Adipose tissue (tissue), 3 donors: ENCODE data around the gene DLGAP4. TPM values are rescaled to one million over a fixed set of nuclear protein-coding genes. Genes with fewer than 3 reads are reported as not detected.
"Not testable (repeated sequence)": the region's sequence is repeated elsewhere in the genome, so short reads cannot be mapped to it uniquely, and the experiment has no call there.

ENCODE experiments used
- H3K27ac ChIP-seq: one replicate; pipeline ENCODE4 v1.5.1; 2013; ENCODE audit warnings: low read depth, low read length
- whole genome bisulfite sequencing, 3 donors: extraction: QIAGEN DNeasy Blood & Tissue Kit; methylation state at CpG; one replicate each; pipeline ENCODE4 v1.1.7; 2013; 5-methylcytosine and 5-hydroxymethylcytosine counted together
- polyA plus RNA-seq, 3 donors: library from polyadenylated mRNA; stranded (reverse); fragments of 200-250 nt; gene quantifications; one replicate each; pipeline ENCODE4 v1.2.3, GENCODE V29; 2013
- donor health status: healthy with polysubstance abuse.
- donor health status: Bipolar disorder and iron deficiency.
- donor health status: healthy.

The DLGAP4 gene
- polyA plus RNA-seq, 3 donors: 20.1 to 41.2 (median 31.9) TPM

GRCh38 chr20:36472637-36473090 lies 166.5 kb downstream of the DLGAP4 start:
- WGBS, 3 donors: 5 to 21% (median 13%) methylated on average over 6 of the region's 6 CpGs

GRCh38 chr20:36473164-36473563 lies 167.0 kb downstream of the DLGAP4 start:
- no peak overlapping the region for H3K27ac ChIP-seq
- 66 to 79% (median 70%) methylated on average over 2 of the region's 2 CpGs for WGBS, 3 donors

More at GRCh38 chr20:36472637-36473090, 166.5 kb downstream of the DLGAP4 start:
- H3K27ac ChIP-seq: peak overlapping the region; percentile 23

DNA sequence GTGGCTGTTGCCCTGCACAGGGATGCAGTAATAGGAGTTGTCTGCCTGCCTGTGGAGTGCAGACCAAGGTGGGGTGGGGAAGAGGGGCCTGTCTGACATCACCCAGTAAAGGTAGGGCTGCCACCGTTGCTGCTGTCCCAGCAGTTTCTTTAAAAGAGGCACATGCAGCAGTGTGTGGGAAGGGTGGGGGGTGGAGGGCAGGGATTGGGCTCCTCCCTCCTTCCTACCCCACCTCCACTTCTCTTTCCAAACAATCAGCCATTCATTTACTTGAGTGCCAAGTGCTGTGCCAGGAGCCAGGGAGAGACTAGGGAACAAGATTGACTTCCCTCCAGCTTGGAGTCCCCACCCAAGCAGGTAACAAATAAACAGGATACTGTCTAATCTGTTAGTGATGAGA lies 168.4 kb downstream of the DLGAP4 start:
- H3K27ac ChIP-seq: no peak overlapping the region
- WGBS, 3 donors: 10 to 30% (median 28%) methylated on average over 1 of the region's 1 CpG

GRCh38 chr20:36475054-36475453 lies 168.9 kb downstream of the DLGAP4 start:
- 83 to 89% (median 84%) methylated on average over 7 to 8 of the region's 8 CpGs for WGBS, 3 donors

GRCh38 chr20:36477475-36477874 lies 171.3 kb downstream of the DLGAP4 start:
- H3K27ac ChIP-seq: no peak overlapping the region
- 83 to 100% (median 85%) methylated on average over 1 of the region's 1 CpG for WGBS, 3 donors

More at GRCh38 chr20:36475054-36475453, 168.9 kb downstream of the DLGAP4 start:
- not testable (repeated sequence) for H3K27ac ChIP-seq

DNA sequence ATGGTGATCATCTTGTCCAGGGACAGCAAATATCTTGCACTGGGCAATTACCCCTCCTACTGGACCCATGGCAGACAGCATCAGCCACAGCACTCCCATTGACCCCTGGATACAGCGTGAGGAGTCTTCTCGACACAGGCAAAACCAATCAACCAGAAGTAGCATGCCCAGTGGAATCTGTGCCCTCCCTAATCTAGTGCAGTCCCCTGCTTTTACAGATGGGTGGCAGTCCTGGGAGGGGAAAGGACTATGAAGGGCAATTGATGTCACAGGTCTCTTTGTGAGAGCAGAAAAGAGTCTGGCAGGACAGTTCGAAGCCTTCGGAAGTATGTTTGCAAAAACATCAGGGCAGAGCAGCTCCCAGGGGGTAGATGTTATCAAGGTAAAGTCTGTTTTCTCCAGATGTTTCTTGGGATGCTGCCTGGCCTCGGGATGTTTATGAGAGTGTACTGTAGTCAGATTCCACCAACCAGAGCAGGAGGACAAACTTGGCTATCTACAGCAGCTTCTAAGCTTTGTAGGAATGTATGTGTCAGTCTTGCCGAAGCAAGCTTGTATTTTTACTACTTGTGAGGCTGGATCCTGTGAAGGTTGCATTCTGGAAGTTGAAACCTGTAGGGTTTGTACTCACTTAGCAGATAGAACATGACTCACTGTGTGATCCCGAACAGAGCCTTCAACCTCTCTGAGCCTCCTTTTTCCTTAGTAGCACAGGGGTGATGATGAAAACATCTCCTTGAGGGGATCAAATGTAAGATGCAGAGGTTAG lies 172.2 kb downstream of the DLGAP4 start:
- WGBS, 3 donors: 75 to 79% (median 77%) methylated on average over 7 of the region's 7 CpGs
- H3K27ac ChIP-seq: no peak overlapping the region

DNA sequence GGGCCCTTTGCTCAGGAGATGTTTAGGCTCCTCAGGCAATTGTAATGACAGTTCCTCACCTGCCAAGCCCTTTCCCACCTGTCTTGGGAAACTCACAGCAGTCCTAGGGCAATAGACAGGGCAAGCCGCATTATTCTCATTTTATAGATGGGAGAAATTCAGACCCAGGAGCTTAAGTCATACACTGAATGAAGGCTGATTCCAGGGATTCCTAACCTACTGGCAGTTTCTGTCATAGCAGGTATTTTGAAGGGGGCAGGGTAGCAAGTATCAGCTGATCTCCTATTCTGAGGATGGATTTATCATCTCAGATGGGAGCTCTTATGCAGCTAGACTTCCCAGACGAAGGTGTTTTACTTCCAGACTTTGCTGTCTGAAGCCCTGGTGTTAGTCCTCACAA lies 173.8 kb downstream of the DLGAP4 start:
- 80 to 93% (median 88%) methylated on average over 2 of the region's 2 CpGs for WGBS, 3 donors
- H3K27ac ChIP-seq: no peak overlapping the region

- no peak overlapping the region for H3K27ac ChIP-seq
- WGBS, 3 donors: 56 to 84% (median 81%) methylated on average over 5 of the region's 5 CpGs
Measured at GRCh38 chr20:36480456-36481048, 174.4 kb downstream of the DLGAP4 start.

- no peak overlapping the region for H3K27ac ChIP-seq
- 65 to 80% (median 80%) methylated on average over 9 of the region's 9 CpGs for WGBS, 3 donors
Measured at GRCh38 chr20:36481380-36482043, 175.4 kb downstream of the DLGAP4 start.

GRCh38 chr20:36482044-36482473 lies 175.9 kb downstream of the DLGAP4 start:
- 32 to 67% (median 55%) methylated on average over 8 of the region's 8 CpGs for WGBS, 3 donors
- no peak overlapping the region for H3K27ac ChIP-seq

- 83 to 84% (median 83%) methylated on average over 5 of the region's 5 CpGs for WGBS, 3 donors
- no peak overlapping the region for H3K27ac ChIP-seq
Measured at GRCh38 chr20:36483209-36483918, 177.2 kb downstream of the DLGAP4 start.

DNA sequence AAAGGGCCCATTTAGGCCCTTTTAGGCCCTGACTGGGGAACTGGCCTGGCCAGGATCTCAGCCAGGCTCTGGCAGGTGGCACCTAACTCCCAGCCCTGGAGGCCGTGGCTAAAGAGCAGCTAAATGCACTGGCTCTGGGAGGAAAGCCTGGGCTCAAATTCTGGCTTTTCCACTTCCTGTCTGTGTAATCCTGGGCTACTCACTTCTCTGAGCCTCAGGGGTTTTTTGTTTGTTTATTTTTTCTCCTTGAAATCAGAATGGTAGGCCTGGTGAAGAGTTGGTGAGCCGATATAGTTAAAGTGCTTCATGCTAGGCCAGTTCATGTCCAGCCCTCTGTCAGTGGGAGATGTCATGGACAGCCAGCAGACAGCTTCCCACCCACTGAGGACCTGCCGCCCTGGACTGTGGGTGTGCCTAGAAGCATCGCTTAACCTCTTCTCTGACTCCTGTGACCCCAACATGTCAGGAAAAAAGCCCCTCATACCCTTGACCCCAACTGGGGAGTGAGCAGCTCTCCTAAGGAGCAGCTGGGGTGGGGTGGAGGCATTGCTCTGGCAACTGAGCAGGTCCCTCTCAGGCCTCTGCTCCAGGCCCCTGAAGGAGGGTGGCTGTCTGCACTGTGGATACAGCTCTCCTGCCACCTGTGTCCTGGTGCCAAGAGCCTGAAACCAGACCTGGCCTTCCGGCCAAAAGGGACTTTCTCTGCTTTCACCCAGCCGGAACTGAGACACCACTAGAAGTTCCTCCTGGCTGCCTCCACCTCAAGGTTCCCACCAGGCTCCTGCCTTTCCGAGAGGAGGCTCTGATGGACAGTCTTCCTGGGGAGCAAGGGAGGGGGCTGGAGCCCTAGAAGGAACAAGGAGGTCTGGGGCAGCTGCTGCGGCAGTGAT lies 178.0 kb downstream of the DLGAP4 start:
- H3K27ac ChIP-seq: no peak overlapping the region
- 39 to 67% (median 65%) methylated on average over 8 of the region's 8 CpGs for WGBS, 3 donors

DNA sequence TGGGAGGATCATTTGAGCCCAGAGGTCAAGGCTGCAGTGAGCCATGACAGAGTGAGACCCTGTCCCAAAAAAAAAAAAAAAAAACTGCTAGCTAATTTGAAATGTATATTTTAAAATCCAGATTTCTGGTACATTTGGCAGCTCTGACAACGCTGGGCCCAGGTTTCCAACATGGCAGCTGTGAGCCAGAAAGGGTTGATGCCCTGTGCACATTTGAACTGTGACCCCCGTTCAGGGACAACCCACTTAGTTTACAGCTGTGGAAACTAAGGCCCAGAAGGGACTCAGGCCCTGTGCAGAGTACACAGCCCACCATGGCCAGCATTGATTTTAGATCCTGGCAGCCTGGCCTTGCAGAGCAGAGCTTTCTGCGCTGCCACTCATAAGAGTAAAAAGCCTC lies 179.1 kb downstream of the DLGAP4 start:
- no peak overlapping the region for H3K27ac ChIP-seq
- 84 to 98% (median 97%) methylated on average over 3 of the region's 3 CpGs for WGBS, 3 donors

DNA sequence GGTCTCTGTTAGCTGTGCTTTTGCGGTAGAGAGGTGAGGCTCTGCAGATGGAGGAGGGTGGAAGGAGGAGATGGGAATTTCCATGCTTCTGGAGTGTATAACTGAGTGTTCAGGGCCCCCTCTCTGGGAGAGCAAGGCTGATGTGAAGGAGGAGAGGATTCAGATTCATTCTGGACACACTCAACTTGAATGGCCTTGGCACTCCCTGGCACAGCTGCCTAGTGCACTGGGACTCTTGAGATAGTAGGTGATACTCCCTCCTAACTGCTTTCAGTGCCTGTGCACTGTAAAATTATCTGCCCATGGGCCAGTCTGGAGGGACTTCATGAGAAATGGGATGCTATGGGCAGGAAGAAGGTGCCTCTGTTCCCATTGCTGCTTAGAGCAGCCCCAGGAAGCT lies 180.9 kb downstream of the DLGAP4 start:
- no peak overlapping the region for H3K27ac ChIP-seq
- WGBS, 3 donors: 79 to 86% (median 83%) methylated on average over 1 of the region's 1 CpG

DNA sequence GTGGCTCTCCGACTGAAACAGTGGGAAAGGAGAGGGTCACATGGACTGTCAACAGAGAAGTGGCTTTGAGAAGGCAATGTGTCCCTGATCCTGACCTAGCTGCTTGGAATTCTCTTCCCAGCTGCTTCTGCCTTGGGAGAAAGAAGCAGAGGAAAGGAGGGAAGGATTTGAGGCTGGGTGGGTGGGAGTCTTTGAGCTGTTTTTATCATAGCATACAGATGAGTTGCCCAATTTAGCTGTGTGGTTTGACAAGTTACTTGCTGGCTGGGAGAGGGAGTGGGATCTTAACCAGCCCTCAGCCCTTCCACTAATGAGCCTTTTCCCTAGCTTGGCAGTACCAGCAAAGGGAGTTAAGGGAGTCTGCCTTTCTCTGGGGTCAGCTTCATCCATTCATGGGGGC lies 184.1 kb downstream of the DLGAP4 start:
- H3K27ac ChIP-seq: no peak overlapping the region
- 74 to 85% (median 81%) methylated on average over 1 of the region's 1 CpG for WGBS, 3 donors

DNA sequence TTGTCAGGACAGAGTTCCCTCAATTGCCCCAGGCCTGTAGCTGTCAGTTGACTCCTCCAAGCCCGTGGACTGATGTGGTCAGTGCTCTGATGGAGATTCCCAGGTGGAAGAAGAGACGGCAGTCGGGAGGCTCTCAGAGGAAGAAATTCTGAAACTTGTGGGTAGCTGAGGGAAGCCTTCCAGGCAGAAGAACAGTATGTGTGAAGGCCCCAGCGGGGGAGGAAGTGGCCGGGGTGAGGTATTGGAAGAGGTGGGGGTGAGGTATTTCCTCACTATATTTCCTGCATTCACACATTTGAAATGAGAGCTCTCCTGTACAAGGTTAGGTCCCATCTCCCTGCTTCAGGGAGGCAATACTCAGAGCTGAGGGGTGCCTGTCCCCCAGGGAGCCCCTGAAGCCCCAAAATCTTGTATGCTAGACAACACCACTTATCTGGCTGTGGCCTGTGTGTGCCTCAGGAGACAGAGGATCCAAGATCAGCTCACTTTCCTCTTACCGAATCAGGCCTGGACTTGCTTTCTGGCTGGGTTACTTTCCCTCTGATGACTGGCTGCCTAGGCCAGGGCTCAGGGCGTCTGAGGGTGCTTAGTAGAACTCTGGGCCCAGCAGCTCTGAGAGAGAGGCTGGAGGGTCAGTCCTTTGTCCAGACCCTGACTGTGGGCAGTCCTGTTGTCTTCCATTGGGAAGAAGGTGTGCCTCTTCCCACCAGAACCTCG lies 185.9 kb downstream of the DLGAP4 start:
- peak overlapping the region; percentile 58 for H3K27ac ChIP-seq
- WGBS, 3 donors: 27 to 52% (median 28%) methylated on average over 8 of the region's 8 CpGs
